CD4-positive, alpha-beta T cell treated with Interleukin-12 subunit alpha and Interleukin-12 subunit beta, for 1 hour (primary cell): ENCODE measurements around the gene LRG1.

Experiments used
- DNase-seq: peaks from one replicate; pipeline ENCODE4 v3.0.0-alpha.2; 2020

The LRG1 gene

GRCh38 chr19:4524808-4525562 lies 14.9 kb downstream of the LRG1 start:
- DNase-seq = peak; percentile 57

DNA sequence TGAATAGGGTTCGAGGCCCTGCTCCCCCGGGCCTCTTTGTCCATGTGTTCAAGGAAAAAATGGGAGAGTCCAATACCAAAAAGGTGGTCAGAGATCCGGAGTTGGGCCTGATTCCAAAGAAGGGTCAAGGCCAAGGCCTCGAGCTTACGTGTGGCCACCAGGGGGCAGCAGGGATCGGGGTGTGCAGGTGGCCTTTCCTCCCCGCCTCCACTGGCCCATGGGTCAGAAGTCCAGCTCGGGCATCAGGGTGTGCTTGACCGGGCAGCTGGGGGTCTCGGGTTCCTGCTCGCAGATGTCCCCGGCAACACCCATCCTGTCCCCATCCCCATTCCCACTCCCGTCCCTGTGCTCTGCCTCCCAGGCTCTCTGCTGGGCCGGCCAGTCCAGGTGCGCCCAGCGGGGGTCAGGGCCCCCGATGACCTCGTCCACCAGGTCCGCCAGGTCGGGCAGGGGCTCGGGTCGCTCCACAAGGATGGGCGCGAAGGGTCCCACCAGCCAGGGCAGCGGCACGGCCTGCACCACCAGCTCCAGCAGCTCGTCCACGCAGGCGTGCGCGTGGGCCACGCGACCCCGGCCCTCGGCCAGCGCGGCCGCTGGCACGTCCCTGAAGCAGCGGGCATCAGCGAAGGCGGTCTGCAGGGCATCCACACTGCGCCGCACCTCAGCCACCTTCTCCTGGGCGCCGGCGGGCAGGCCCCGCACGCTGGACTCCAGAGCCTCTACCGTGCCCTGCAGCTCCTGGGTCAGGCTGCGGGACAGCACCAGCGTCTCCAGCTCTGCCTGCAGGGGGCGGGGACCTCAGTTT lies 16.3 kb downstream of the LRG1 start:
- peak; percentile 19 for DNase-seq

- DNase-seq = no peak
These were observed 17.4 kb downstream of the LRG1 start for GRCh38 chr19:4522291-4523002.

GRCh38 chr19:4521888-4522242 lies 18.0 kb downstream of the LRG1 start:
- no peak for DNase-seq

DNA sequence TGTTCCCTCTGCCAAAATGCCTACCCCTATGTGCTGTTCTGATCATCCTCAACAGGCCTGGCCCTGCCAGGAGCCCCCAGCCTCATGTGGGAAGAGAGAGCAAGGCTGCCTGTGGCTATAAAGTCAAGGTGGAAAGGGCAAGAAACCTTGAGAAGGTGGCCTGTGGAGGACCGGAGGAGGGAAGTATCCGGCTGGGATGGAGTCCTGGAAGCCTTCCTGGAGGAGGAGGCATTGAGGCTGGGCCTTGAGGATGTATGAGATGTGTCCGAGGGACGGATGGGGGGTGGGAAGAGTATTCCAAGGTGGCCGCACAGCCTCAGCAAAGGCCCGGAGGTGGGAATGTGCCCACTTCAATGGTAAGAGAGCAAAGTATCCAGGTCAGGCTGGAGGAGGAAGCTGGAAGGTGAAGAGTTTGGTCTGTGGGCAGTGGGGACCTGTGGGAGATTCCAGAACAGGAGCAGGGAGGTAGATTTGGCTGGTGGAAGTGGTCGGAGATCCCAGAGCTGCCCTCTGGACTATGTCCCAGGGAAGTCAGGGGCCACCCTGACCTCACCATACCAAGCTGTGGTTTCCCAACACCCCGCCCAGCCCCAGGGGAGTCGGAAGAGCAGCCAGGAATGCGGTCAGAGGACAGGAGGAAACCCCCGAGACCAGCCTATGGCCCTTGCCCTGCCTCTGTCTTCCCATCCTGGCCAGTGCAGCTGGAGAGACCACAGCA lies 18.5 kb downstream of the LRG1 start:
- no peak for DNase-seq

- DNase-seq = no peak
These were observed 20.1 kb downstream of the LRG1 start for GRCh38 chr19:4519521-4520277.

DNA sequence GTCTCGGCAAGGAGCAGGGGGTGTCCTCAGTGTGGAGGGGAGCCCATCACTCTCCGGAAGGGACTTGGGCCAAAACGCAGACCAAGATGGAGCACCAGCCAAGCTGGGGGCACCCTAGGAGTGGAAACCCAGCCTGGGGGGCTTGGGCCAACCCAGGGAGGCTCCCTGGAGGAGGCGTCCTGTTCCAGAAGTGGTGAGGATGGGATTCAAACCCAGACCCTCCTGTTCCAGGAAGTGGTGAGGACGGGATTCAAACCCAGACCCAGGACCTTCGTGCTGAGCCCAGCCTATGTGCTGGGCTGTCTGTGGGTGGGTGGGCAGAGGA lies 20.7 kb downstream of the LRG1 start:
- DNase-seq = no peak

GRCh38 chr19:4518345-4519171 lies 21.3 kb downstream of the LRG1 start, which contains the start of gene PLIN4:
TSS of gene PLIN4 (minus strand) at chr19:4518486. CDS start at chr19:4518272, 214 bp downstream.
- no peak for DNase-seq

GRCh38 chr19:4517451-4518057 lies 22.3 kb downstream of the LRG1 start:
- DNase-seq = no peak

DNA sequence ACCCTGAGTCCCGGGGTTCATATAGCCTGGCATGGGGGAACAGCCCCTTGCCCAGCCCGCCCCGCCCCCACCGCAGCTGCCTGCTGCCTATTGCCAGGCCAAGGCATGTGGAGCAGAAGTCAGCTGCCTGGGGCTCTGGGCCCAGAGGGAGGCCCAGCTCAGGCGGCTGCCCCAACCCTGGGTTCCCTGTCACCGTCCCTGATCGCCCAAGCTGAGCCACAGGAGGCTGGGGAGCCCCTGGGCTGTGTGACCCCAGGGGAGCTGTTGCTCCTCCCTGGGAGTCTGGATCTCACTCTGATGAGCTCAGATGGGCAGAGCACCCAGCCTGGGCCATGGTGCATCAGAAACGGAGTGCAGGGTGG lies 22.9 kb downstream of the LRG1 start:
- DNase-seq = no peak

DNA sequence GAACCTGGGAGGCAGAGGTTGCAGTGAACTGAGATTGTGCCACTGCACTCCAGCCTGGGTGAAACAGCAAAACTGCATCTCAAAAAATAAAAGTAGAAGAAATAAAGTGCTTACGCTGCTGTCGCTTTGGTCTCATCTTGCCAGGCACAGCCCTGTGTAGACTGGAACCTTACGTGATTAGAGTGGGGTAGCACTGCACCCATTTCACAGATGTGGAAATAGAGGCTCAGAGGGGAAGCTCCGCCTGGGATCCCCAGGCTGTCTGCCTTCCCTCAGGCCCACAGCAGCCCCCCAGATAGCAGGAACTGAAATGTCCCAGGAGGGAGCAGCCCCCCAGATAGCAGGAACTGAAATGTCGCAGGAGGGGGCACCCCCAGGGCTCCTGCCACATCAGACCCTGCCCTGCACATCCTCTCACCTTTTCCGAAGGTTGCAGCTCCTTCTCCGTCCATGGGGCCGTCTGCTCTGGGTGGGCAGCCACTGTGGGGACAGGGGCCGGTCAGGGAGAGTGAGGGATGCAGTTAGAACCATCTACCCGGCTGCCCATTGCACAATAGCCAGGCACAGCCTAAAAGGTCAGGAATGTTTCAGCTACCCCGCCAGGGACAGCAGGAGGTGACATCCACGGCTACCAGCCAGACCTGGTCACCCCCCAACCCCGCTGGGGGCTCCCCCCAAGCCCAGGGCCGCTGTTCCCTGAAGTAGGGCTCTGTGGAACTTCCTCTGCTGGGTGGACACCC lies 23.5 kb downstream of the LRG1 start:
- DNase-seq = no peak

DNA sequence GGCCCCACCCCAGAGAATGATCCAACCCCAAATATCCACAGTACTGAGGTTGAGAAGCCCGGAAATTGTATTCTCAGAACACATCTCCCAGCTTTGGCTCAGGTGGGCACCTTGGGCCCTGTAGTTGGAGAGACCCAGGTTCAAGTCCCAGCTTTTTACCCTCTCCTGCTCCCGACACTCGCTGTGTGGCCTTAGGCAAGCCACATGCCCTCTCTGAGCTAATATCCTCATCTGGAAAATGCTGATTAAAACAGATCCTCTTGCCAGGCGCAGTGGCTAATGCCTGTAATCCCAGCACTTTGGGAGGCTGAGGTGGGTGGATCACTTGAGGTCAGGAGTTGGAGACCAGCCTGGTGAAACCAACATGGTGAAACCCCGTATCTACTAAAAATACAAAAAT lies 24.1 kb downstream of the LRG1 start:
- no peak for DNase-seq

DNA sequence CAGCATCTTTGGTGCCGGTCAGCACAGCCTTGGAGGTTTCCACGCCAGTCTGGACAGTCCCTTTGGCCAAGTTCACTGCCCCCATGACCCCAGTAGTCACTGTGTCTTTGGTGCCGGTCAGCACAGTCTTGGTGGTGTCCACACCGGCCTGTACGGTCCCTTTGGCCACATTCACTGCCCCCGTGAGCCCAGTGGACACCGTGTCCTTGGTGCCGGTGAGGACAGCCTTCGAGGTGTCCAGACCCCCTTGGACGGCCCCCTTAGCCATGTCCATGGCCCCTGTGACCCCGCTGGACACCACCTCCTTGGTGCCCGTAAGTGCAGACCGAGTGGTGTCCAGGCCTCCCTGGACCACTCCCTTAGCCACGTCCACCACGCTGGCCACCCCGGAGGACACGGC lies 26.6 kb downstream of the LRG1 start:
- DNase-seq = no peak

- DNase-seq = no peak
These were observed 27.8 kb downstream of the LRG1 start for GRCh38 chr19:4512070-4512469.

GRCh38 chr19:4511300-4512054 lies 28.4 kb downstream of the LRG1 start:
- DNase-seq = no peak

DNA sequence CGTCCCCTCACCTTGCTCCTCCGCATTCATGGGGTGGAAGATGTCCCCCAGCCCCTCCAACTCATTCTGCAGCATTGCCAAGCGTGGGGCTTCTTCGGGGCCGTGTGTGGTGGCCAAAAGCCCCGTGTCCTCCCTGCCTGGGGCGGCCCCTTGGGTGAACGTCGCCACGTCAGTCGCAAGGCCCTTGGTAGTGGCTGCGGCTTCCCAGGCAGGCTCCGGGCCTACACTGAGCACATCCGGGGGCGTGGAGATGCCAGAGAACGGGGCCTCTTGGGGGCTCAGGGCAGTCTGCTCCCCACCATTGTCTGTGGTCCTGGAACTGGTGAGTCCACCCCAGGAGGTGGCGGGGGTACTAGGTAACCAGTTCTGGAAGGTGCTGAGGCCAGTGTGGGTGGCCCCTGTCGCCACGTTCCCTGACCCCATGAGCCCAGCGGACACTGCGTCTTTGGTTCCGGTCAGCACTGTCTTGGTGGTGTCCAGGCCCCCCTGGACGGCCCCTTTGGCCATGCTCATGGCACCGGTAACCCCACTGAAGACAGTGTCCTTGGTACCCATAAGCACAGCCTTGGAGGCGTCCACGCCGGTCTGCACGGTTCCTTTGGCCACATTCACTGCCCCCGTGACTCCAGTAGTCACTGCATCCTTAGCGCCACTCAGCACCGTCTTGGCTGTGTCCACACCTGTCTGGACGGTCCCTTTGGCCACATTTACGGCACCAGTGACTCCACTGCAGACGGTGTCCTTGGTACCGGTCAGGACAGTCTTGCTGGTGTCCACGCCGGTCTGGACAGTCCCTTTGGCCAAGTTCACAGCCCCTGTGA lies 29.2 kb downstream of the LRG1 start:
- DNase-seq = no peak

GRCh38 chr19:4508698-4509097 lies 31.1 kb downstream of the LRG1 start:
- DNase-seq = no peak

- no peak for DNase-seq
These were observed 32.0 kb downstream of the LRG1 start for GRCh38 chr19:4507804-4508203.

GRCh38 chr19:4507150-4507452 lies 32.7 kb downstream of the LRG1 start:
- no peak for DNase-seq
